H1 (cell line): Measurements from ENCODE around the gene DNAJB5. TPM values are rescaled to one million over a fixed set of nuclear protein-coding genes. Genes with fewer than 3 reads are reported as not detected.
"Not testable (repeated sequence)": the region's sequence is repeated elsewhere in the genome, so short reads cannot be mapped to it uniquely, and the experiment has no call there.

Experiments used
- CTCF ChIA-PET: fragments of 300-600 bp; sonication (Branson Sonifier 250); formaldehyde crosslinking; loops from one replicate; lab custom pipeline; 2021; ENCODE audit not compliant: partially characterized antibody; lab: Charles Lee
- POLR2A ChIA-PET: fragments of 300-600 bp; sonication (Branson Sonifier 250); formaldehyde crosslinking; loops from one replicate; lab custom pipeline; 2021; ENCODE audit warnings: inconsistent platforms; ENCODE audit not compliant: partially characterized antibody; lab: Charles Lee
- DNase-seq, 2 experiments: peaks; one replicate each; pipeline versions ENCODE4 v3.0.0 to v3.0.0-alpha.2; 2010 to 2022; ENCODE audit warnings: low spot score in 2 of 2, low read depth in 1 of 2, mixed read lengths in 1 of 2
- FAIRE-seq: peaks from 2 replicates; lab custom pipeline; 2011; peaks lifted over from hg19 to GRCh38; lab: Jason Lieb, UNC
- H2AFZ ChIP-seq: 2 replicates; pipeline ENCODE4 v1.8.1; 2012; ENCODE audit warnings: low read length, inconsistent platforms
- H2AK5ac ChIP-seq: 2 replicates; pipeline ENCODE4 v1.6.1; 2013; ENCODE audit warnings: low read depth, low read length
- H2BK120ac ChIP-seq: replicated peaks from 2 replicates; pipeline ENCODE3; 2013; ENCODE audit warnings: low read depth, low read length, inconsistent platforms
- H2BK12ac ChIP-seq: 2 replicates; pipeline ENCODE4 v1.6.1; 2013; ENCODE audit warnings: low read depth, low read length
- H2BK15ac ChIP-seq: 2 replicates; pipeline ENCODE4 v1.6.1; 2013; ENCODE audit warnings: low read length
- H2BK20ac ChIP-seq: 2 replicates; pipeline ENCODE4 v1.6.1; 2013; ENCODE audit warnings: low read length
- H2BK5ac ChIP-seq: 2 replicates; pipeline ENCODE4 v1.6.1; 2013; ENCODE audit warnings: low read depth, low read length
- H3K14ac ChIP-seq: 2 replicates; pipeline ENCODE4 v1.6.1; 2013; ENCODE audit warnings: inconsistent platforms; ENCODE audit not compliant: insufficient read length
- H3K18ac ChIP-seq: 2 replicates; pipeline ENCODE4 v1.6.1; 2013; ENCODE audit warnings: low read length; ENCODE audit errors: extremely low read depth
- H3K23ac ChIP-seq: 2 replicates; pipeline ENCODE4 v1.6.1; 2013; ENCODE audit warnings: inconsistent platforms; ENCODE audit not compliant: insufficient read length
- H3K23me2 ChIP-seq: 2 replicates; pipeline ENCODE4 v1.6.1; 2013; ENCODE audit warnings: low read depth, low read length
- H3K27ac ChIP-seq: 2 replicates; pipeline ENCODE4 v1.6.1; 2011; ENCODE audit warnings: low read depth, low read length, inconsistent platforms
- H3K27me3 ChIP-seq, 4 experiments: replicated peaks in 1 of 4; 1 replicate in 1 of 4; 2 replicates in 3 of 4; pipeline versions ENCODE4 v1.6.1 to v1.8.1; 2011 to 2013; ENCODE audit warnings: low read length in 3 of 4, mild to moderate bottlenecking in 3 of 4, inconsistent platforms in 2 of 4, mixed read lengths in 2 of 4, moderate library complexity in 1 of 4; ENCODE audit not compliant: control insufficient read depth in 3 of 4, insufficient read depth in 3 of 4; ENCODE audit errors: extremely low read depth in 1 of 4
- H3K36me3 ChIP-seq, 4 experiments: 2 replicates each; pipeline versions ENCODE4 v1.6.1 to v1.8.1; 2011 to 2013; ENCODE audit warnings: mild to moderate bottlenecking in 4 of 4, low read length in 3 of 4, moderate library complexity in 2 of 4, control low read depth in 1 of 4, inconsistent platforms in 1 of 4; ENCODE audit not compliant: insufficient read depth in 4 of 4, control insufficient read depth in 2 of 4
- H3K4ac ChIP-seq: replicated peaks from 2 replicates; pipeline ENCODE3; 2013; ENCODE audit warnings: low read length, low read depth, mixed read lengths, inconsistent platforms; ENCODE audit not compliant: insufficient read length
- H3K4me1 ChIP-seq, 4 experiments: replicated peaks in 1 of 4; 1 replicate in 1 of 4; 2 replicates in 3 of 4; pipeline versions ENCODE4 v1.6.1 to v1.8.1; 2011 to 2013; ENCODE audit warnings: low read length in 3 of 4, inconsistent platforms in 2 of 4, mixed read lengths in 1 of 4; ENCODE audit not compliant: insufficient read depth in 4 of 4, control insufficient read depth in 3 of 4
- H3K4me2 ChIP-seq, 2 experiments: 2 replicates each; pipeline versions ENCODE4 v1.6.1 to v1.8.1; 2011 to 2013; ENCODE audit warnings: low read depth in 2 of 2, low read length in 2 of 2, control low read depth in 1 of 2, inconsistent platforms in 1 of 2, mild to moderate bottlenecking in 1 of 2; ENCODE audit not compliant: insufficient read depth in 1 of 2
- H3K4me3 ChIP-seq, 4 experiments: fragments of 200-600, 300-600 bp in 1 of 4; sonication (generic), shearing (Covaris generic), sonication (Bioruptor Twin) in 1 of 4; 2 replicates each; pipeline versions ENCODE4 v1.5.1 to v1.8.1; 2011 to 2016; ENCODE audit warnings: low read length in 4 of 4, low read depth in 3 of 4, control low read depth in 2 of 4, inconsistent platforms in 2 of 4, mild to moderate bottlenecking in 2 of 4, mixed read lengths in 1 of 4, moderate library complexity in 1 of 4; ENCODE audit not compliant: insufficient read depth in 2 of 4; ENCODE audit errors: extremely low read depth in 1 of 4
- H3K56ac ChIP-seq: replicated peaks from 2 replicates; pipeline ENCODE3; 2013; ENCODE audit warnings: low read depth, mild to moderate bottlenecking, mixed read lengths, low read length, inconsistent platforms; ENCODE audit not compliant: insufficient read length
- H3K79me1 ChIP-seq: 2 replicates; pipeline ENCODE4 v1.6.1; 2013; ENCODE audit warnings: low read depth, low read length, control low read depth
- H3K79me2 ChIP-seq, 2 experiments: 2 replicates each; pipeline versions ENCODE4 v1.6.1 to v1.8.1; 2012 to 2013; ENCODE audit warnings: low read length in 2 of 2, mild to moderate bottlenecking in 2 of 2, inconsistent platforms in 1 of 2; ENCODE audit not compliant: insufficient read depth in 2 of 2, control insufficient read depth in 1 of 2
- H3K9ac ChIP-seq, 4 experiments: replicated peaks in 1 of 4; 1 replicate in 1 of 4; 2 replicates in 3 of 4; pipeline versions ENCODE4 v1.6.1 to v1.8.1; 2011 to 2013; ENCODE audit warnings: low read depth in 3 of 4, low read length in 3 of 4, control low read depth in 2 of 4, mild to moderate bottlenecking in 2 of 4, moderate library complexity in 2 of 4, inconsistent platforms in 1 of 4; ENCODE audit errors: extremely low read depth in 1 of 4
- H3K9me3 ChIP-seq, 2 experiments: 2 replicates each; pipeline versions ENCODE4 v1.6.1 to v1.8.1; 2012 to 2013; ENCODE audit warnings: mild to moderate bottlenecking in 2 of 2, moderate library complexity in 2 of 2, control low read depth in 1 of 2, inconsistent platforms in 1 of 2, low read depth in 1 of 2, low read length in 1 of 2, mixed read lengths in 1 of 2; ENCODE audit not compliant: insufficient read depth in 2 of 2
- H4K20me1 ChIP-seq, 2 experiments: replicated peaks in 1 of 2; 2 replicates each; pipeline versions ENCODE3 to v1.8.1; 2011 to 2013; ENCODE audit warnings: inconsistent platforms in 2 of 2, low read length in 2 of 2, mild to moderate bottlenecking in 1 of 2; ENCODE audit not compliant: insufficient read depth in 2 of 2, control insufficient read depth in 1 of 2
- H4K5ac ChIP-seq: 2 replicates; pipeline ENCODE4 v1.6.1; 2013; ENCODE audit warnings: low read length, low read depth, mixed read lengths, inconsistent platforms; ENCODE audit not compliant: insufficient read length
- H4K8ac ChIP-seq: 2 replicates; pipeline ENCODE4 v1.8.0; 2013; ENCODE audit warnings: mild to moderate bottlenecking, moderate library complexity, low read length, inconsistent platforms; ENCODE audit not compliant: insufficient read depth; ENCODE audit errors: extremely low read depth
- H4K91ac ChIP-seq: replicated peaks from 2 replicates; pipeline ENCODE3; 2013; ENCODE audit warnings: low read length, mixed read lengths, inconsistent platforms; ENCODE audit not compliant: insufficient read length
- polyA plus RNA-seq, 7 experiments: library from polyadenylated mRNA; depleted of rRNA in 3 of 7; stranded (reverse) in 5 of 7; unstranded in 2 of 7; fragments of >200 nt in 5 of 7; fragments of 200-250 nt in 2 of 7; gene quantifications; 1 replicate in 5 of 7; 2 replicates in 1 of 7; 4 replicates in 1 of 7; pipeline versions ENCODE4 v1.2.1 to v1.2.3, GENCODE V29; 2011 to 2013; ENCODE audit warnings: missing spikeins in 2 of 7, mixed read lengths in 2 of 7
- total RNA-seq: library from RNA; stranded (reverse); fragmentation: NEBNext Ultra II Directional; extraction: Animal tissue kit (Norgen Biotek cat#: 25700); gene quantifications from 2 replicates; pipeline ENCODE4 v1.2.1, GENCODE V29; 2021

DNAJB5 gene
- total and polyA plus RNA-seq, 2 of the 8 experiments (the other 6 are each of a cell fraction or from before 2014, with no cell fraction given) = 25.0 to 34.1 TPM

GRCh38 chr9:34939989-34940388 is 49.6 kb upstream of the DNAJB5 start:
- H3K14ac ChIP-seq, H4K8ac ChIP-seq, H3K56ac ChIP-seq, H2BK15ac ChIP-seq, H3K18ac ChIP-seq, H3K9me3 ChIP-seq, H3K27ac ChIP-seq, H4K5ac ChIP-seq, DNase-seq, FAIRE-seq, H4K20me1 ChIP-seq, H3K4me3 ChIP-seq, H3K9ac ChIP-seq, H2BK12ac ChIP-seq, H3K23me2 ChIP-seq, H3K4ac ChIP-seq, H2AFZ ChIP-seq, H3K4me2 ChIP-seq, H3K27me3 ChIP-seq, H3K79me1 ChIP-seq, H4K91ac ChIP-seq, H2AK5ac ChIP-seq, H3K79me2 ChIP-seq, H3K4me1 ChIP-seq, H2BK20ac ChIP-seq, H3K36me3 ChIP-seq, H2BK120ac ChIP-seq, H3K23ac ChIP-seq, H2BK5ac ChIP-seq: not testable (repeated sequence)
- POLR2A ChIA-PET = interaction anchor here (1.1 kb wide), 1 partner anchor 22 kb away, joined by 3 read pairs; no protein-coding TSS in a partner anchor
- CTCF ChIA-PET = interaction anchor here (1.0 to 4.0 kb wide), 3 partner anchors 11 to 55 kb away, joined by 4 to 15 read pairs (median 6); no protein-coding TSS in a partner anchor
